ENCODE data around the gene SLC7A7. TPM values are rescaled to one million over a fixed set of nuclear protein-coding genes. Genes with fewer than 3 reads are reported as not detected.
"Not testable (repeated sequence)": the region's sequence is repeated elsewhere in the genome, so short reads cannot be mapped to it uniquely, and the experiment has no call there.

Gene SLC7A7
- total RNA-seq, 1 experiment from 2014 or later, result 2.3 TPM

DNA sequence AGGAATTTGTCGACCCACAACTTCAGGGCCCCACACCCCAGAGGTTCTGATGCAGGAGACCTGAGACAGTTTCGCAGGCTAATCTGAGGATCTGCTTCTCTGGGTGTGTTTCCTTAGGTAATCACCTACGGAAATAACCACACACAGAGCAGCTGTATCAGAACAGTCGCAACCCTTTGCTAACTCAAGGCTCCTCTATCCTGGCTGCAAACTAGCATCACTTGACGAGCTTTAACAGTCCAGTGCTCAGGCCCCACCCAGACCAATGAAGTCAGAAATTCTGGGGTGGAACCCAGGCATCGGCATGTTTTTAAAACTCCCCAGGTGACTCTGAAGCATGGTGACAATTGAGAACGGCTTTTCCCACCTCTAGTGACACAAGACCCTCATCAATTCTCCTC is 20.7 kb downstream of the SLC7A7 start:
- no peak overlapping the region for H3K4me3 ChIP-seq (ENCODE audit: low read depth, low read length, poor library complexity, severe bottlenecking)
- no peaks in the 10 kb centered on the region for H3K9me3 ChIP-seq (ENCODE audit: low read depth, low read length, poor library complexity, severe bottlenecking)
- no TSS peak for BruUV-seq (replicated peaks)
- DNase-seq (ENCODE audit: low spot score), result no peak
- H3K27me3 ChIP-seq (replicated peaks; ENCODE audit: insufficient read depth, low read depth, low read length, poor library complexity), result no peaks in the 10 kb centered on the region
- H3K36me3 ChIP-seq (ENCODE audit: insufficient read depth, low read length, poor library complexity, severe bottlenecking), result no peaks in the 10 kb centered on the region
- no peak overlapping the region for H3K27ac ChIP-seq (ENCODE audit: low read depth, low read length, poor library complexity, severe bottlenecking)
- CTCF ChIA-PET, result interaction anchor here (0.7 kb wide), 1 partner anchor 57 kb away, joined by 4 read pairs; no protein-coding TSS in a partner anchor
- POLR2A ChIA-PET (ENCODE audit: low non-redundant PET), result no interaction called here
- TF ChIP-seq, protein P1, sequence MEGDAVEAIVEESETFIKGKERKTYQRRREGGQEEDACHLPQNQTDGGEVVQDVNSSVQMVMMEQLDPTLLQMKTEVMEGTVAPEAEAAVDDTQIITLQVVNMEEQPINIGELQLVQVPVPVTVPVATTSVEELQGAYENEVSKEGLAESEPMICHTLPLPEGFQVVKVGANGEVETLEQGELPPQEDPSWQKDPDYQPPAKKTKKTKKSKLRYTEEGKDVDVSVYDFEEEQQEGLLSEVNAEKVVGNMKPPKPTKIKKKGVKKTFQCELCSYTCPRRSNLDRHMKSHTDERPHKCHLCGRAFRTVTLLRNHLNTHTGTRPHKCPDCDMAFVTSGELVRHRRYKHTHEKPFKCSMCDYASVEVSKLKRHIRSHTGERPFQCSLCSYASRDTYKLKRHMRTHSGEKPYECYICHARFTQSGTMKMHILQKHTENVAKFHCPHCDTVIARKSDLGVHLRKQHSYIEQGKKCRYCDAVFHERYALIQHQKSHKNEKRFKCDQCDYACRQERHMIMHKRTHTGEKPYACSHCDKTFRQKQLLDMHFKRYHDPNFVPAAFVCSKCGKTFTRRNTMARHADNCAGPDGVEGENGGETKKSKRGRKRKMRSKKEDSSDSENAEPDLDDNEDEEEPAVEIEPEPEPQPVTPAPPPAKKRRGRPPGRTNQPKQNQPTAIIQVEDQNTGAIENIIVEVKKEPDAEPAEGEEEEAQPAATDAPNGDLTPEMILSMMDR (conservative IDR thresholded peaks at IDR 0.05; ENCODE audit: low read depth, low read length), result no peak
- no peak for TF ChIP-seq EZH2 (IDR thresholded peaks at IDR 0.05; ENCODE audit: borderline replicate concordance, low read depth, low read length, poor library complexity, severe bottlenecking)
- no peaks in the 10 kb centered on the region for H3K4me1 ChIP-seq (ENCODE audit: insufficient read depth, low read length, poor library complexity, severe bottlenecking)
- intact Hi-C loops (cut with micrococcal nuclease; ENCODE audit: unreplicated experiment), result no loop called here

DNA sequence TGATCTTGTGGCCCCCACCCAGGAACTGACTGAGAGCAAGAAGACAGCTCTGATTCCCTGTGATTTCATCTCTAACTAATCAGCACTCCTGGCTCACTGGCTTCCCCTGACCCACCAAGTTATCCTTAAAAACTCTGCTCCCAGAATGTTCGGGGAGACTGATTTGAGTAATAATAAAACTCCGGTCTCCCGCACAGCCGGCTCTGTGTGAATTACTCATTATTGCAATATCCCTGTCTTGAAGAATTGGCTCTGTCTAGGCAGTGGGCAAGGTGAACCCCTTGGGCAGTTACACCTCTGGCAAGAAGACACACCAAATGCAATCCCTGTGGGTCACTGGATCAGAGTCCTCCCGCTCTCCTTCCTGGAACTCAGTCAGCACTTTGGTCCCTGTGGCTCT is 21.3 kb downstream of the SLC7A7 start:
- Histone ChIP-seq H3K27me3 (replicated peaks; ENCODE audit: insufficient read depth, low read depth, low read length, poor library complexity) (no peaks in the 10 kb centered on the region), H3K9me3 (ENCODE audit: low read depth, low read length, poor library complexity, severe bottlenecking) (no peaks in the 10 kb centered on the region), H3K36me3 (ENCODE audit: insufficient read depth, low read length, poor library complexity, severe bottlenecking) (no peaks in the 10 kb centered on the region), H3K4me3 (ENCODE audit: low read depth, low read length, poor library complexity, severe bottlenecking) (no peak overlapping the region), H3K27ac (ENCODE audit: low read depth, low read length, poor library complexity, severe bottlenecking) (no peak overlapping the region), H3K4me1 (ENCODE audit: insufficient read depth, low read length, poor library complexity, severe bottlenecking) (no peaks in the 10 kb centered on the region)
- intact Hi-C loops (cut with micrococcal nuclease; ENCODE audit: unreplicated experiment), result no loop called here
- ChIA-PET POLR2A (ENCODE audit: low non-redundant PET) (no interaction called here), CTCF (no interaction called here)
- TF ChIP-seq, protein P1 (conservative IDR thresholded peaks at IDR 0.05; ENCODE audit: low read depth, low read length), result no peak
- TF ChIP-seq EZH2 (IDR thresholded peaks at IDR 0.05; ENCODE audit: borderline replicate concordance, low read depth, low read length, poor library complexity, severe bottlenecking), result no peak
- BruUV-seq (replicated peaks), result no TSS peak
- no peak for DNase-seq (ENCODE audit: low spot score)

DNA sequence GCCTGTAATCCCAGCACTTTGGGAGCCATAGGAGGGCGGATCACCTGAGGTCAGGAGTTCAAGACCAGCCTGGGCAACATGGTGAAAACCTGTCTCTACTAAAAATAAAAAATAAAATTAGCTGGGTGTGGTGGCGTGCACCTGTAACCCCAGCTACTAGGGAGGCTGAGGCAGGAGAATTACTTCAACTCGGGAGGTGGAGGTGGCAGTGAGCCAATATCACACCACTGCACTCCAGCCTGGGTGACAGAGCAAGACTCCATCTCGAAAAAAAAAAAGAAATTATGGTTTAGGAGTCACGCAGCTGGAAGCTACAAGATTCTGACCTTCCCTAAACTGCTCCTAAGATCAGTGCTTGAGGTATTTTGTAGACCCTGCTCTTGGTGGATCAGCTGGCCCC is 21.7 kb downstream of the SLC7A7 start:
- H3K9me3 ChIP-seq (ENCODE audit: low read depth, low read length, poor library complexity, severe bottlenecking); H3K36me3 ChIP-seq (ENCODE audit: insufficient read depth, low read length, poor library complexity, severe bottlenecking); H3K27ac ChIP-seq (ENCODE audit: low read depth, low read length, poor library complexity, severe bottlenecking); intact Hi-C loops (cut with micrococcal nuclease; ENCODE audit: unreplicated experiment); DNase-seq (ENCODE audit: low spot score); H3K4me1 ChIP-seq (ENCODE audit: insufficient read depth, low read length, poor library complexity, severe bottlenecking); BruUV-seq (replicated peaks); H3K27me3 ChIP-seq (replicated peaks; ENCODE audit: insufficient read depth, low read depth, low read length, poor library complexity); H3K4me3 ChIP-seq (ENCODE audit: low read depth, low read length, poor library complexity, severe bottlenecking): not testable (repeated sequence)
- POLR2A ChIA-PET (ENCODE audit: low non-redundant PET), result interaction anchor here (0.6 kb wide), 1 partner anchor 78 kb away, joined by 3 read pairs; the partner anchor contains the start of gene LRP10
- CTCF ChIA-PET, result interaction anchor here (0.6 kb wide), 1 partner anchor 10 kb away, joined by 4 read pairs; no protein-coding TSS in a partner anchor

DNA sequence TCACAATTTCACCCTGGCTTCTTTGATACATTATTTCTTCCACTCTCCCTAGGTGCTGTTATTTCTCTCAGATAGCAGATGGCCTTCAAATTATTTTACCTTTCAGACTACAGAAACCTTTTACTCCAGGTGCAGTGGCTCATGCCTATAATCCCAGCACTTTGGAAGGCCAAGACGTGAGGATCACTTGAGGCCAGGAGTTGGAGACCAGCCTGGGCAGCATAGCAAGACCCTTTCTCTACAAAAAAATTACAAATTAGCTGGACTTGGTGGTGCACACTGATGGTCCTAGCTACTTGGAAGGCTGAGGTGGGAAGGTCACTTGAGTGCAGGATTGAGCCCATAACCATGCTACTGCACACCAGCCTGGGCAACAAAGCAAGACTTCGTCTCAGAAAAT is 23.1 kb downstream of the SLC7A7 start:
- Histone ChIP-seq H3K27me3 (replicated peaks; ENCODE audit: insufficient read depth, low read depth, low read length, poor library complexity) (no peaks in the 10 kb centered on the region), H3K9me3 (ENCODE audit: low read depth, low read length, poor library complexity, severe bottlenecking) (no peaks in the 10 kb centered on the region), H3K4me3 (ENCODE audit: low read depth, low read length, poor library complexity, severe bottlenecking) (no peak overlapping the region), H3K27ac (ENCODE audit: low read depth, low read length, poor library complexity, severe bottlenecking) (no peak overlapping the region), H3K36me3 (ENCODE audit: insufficient read depth, low read length, poor library complexity, severe bottlenecking) (no peaks in the 10 kb centered on the region), H3K4me1 (ENCODE audit: insufficient read depth, low read length, poor library complexity, severe bottlenecking) (no peaks in the 10 kb centered on the region)
- intact Hi-C loops (cut with micrococcal nuclease; ENCODE audit: unreplicated experiment), result no loop called here
- ChIA-PET POLR2A (ENCODE audit: low non-redundant PET) (no interaction called here), CTCF (no interaction called here)
- no TSS peak for BruUV-seq (replicated peaks)
- no peak for TF ChIP-seq EZH2 (IDR thresholded peaks at IDR 0.05; ENCODE audit: borderline replicate concordance, low read depth, low read length, poor library complexity, severe bottlenecking)
- TF ChIP-seq, protein P1 (conservative IDR thresholded peaks at IDR 0.05; ENCODE audit: low read depth, low read length), result no peak
- DNase-seq (ENCODE audit: low spot score), result no peak
